EL (cell line): ENCODE measurements around the gene SELENOT.

Experiments used
- DNase-seq: peaks from one replicate; pipeline ENCODE4 v3.0.0-alpha.2; 2016

The SELENOT gene, protein sequence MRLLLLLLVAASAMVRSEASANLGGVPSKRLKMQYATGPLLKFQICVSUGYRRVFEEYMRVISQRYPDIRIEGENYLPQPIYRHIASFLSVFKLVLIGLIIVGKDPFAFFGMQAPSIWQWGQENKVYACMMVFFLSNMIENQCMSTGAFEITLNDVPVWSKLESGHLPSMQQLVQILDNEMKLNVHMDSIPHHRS

DNA sequence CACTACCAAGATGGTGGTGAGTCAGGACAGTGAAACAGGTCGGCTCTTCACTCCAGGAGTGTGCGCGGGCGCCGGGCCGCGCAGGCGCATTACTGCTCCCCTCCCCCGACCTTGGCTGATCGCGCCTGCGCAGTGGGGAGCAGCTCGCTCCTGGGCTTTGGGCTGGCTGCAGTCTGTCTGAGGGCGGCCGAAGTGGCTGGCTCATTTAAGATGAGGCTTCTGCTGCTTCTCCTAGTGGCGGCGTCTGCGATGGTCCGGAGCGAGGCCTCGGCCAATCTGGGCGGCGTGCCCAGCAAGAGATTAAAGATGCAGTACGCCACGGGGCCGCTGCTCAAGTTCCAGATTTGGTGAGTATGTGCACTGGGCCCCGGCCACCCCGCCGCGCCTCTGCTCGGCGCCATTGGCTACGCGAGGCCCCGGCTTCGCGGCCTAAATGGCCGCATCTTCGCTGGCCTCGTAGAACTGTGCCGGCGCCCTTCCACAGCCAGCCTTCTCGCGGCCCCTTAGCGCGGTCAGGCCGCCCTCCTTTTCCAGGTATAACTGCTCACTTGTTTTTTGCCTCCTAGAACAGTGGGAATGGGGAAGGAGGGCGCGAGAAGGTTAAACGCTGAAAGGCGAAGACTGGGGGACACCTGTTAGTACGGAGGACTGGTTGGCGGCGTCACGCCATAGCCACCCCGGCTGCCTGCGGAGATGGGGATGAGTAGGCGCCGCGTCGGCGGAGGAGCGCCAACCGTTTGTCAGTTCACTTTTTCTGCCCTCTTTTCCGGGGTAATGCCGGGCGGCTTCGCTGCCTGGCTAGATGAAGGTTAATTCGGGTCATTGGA, at the start of gene SELENOT:
TSS of gene SELENOT (plus strand) at position 169 of the 827 bp plus-strand sequence. CDS start at position 211, 42 bp downstream.
- peak; percentile 96 for DNase-seq

DNA sequence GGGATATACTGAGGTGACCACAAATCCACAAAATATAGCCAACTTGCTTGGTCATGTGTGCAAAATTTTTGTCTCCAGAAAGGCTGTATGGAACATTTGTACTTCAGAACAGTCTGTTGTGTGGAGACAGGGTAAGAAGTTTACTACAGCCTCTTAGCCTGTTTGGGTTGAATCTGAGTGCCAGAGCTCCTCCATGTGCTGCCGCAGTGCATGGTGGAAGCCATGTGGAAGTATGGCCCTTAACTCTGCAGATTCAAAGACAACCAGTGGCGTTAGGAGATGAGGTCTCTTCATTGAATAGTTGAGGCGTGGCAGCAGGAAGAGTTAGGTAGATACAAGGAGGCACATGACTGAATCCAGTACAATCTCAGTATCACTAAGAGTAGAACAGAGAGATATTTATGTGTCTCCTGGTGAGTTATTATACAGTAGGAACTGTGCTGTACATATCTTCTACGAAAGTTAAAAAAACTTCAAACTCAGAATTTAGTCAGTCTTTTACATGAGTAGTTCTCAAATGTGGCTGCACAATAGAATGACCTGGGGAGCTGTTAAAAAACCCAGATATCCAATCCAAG, 47.2 kb upstream of the SELENOT start:
- no peak for DNase-seq

DNA sequence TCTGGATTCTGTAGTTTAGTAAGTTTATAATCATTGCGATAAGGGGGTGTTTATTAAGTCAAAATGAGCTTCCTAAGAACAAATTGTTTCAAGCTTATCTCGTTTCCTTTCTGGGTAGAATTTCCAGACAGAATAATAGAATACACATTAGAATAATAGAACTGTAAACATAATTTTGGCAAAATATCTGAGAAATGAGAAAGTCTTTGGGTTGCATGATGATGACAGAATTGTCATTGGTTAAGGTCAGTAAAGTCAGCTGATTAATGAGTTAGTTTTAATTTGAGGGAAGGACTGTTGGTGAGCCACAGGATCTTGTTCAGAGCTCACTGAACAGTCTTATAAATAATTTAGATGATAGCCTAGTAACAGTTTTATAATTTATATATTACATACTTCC, 46.3 kb upstream of the SELENOT start:
- DNase-seq: no peak

DNA sequence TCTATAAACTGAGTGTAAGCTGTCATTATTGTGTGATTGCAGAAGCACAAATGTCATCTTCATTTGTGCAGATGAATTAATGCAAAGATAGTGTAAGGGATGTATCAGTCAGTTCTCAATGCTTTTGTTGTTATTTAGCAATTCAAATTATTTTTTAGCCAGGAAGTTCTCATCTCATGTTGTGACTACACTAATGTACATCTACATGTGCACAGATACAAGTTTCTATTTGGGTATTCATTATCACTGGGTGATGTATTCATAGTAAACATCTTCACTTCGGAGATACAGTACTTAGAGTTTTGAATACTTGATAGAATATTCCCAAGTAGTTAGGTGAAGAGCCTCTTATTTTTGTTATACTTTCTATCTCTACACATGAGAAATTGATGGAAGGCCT, 45.4 kb upstream of the SELENOT start:
- no peak for DNase-seq

DNA sequence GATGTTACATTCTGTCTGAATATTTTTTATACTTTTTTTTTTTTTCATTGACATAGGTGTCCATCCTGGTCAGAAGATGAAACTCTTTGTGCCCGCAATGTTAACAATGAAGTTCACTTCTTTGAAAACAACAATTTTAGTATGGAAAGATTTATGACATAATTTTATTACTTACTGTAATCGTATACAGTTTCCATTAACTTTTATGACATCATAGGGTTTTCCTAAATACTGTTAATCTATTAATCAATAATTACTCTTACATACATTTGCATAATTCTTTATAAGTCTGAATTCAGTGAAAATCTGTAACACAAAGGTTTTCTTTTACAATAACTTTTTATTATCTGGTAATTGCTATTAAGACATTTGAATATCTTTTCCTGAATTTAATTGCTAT, 38.9 kb upstream of the SELENOT start:
- DNase-seq: no peak

DNA sequence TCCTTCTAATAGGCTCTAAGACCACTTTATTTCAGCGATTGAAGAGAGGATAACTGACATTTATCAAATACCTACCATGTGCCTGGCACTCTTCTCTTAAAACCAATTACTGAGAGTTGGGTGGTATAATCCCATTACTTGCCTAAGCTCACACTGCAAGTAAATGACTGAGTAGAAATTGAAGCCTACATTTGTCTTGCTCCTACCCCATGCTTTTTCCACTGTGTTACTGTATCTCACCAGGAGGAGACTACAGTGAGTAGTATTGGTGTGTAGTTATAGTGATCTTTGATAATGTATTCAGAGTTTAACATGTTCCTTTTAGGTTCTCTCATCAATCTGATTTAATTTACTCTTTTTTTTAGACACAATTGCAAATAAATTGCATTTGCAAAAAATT, 35.8 kb upstream of the SELENOT start:
- no peak for DNase-seq

DNA sequence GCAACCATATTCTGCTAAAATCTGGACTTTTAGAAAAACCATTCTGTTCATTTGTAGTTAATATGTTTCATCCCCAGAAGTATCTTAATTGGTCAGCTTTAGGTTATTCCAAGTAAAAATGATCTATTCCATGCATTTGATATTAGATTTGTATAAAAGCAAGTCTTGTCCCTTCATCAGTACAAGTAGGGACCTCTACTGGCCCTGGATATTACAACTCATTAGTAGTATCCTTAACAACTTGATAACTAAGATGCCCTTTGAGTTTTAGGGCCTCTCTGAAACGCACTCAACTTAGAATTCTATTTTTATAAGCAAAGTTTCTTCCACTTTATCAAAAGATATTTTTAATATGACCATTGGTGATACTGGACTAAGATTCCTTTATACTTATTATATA, 25.3 kb upstream of the SELENOT start:
- no peak for DNase-seq

DNA sequence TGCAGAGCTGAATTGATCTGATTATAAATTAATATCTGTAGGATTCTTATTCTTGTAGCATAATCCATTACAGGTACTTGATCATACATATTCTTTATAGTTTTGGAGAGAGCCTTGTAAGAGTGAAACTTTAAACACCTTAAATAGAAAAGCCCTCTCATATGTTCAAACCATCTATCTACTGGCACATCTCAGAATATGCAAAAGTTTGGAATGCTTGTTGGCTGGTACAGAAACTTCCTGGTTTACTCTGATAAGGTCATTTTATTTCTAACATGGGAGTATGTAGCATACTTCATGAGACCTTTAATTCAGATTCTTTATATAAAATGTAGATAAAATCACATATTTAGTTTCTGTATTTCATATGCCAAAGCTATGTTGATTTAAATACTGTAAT, 21.9 kb upstream of the SELENOT start:
- DNase-seq: no peak

DNA sequence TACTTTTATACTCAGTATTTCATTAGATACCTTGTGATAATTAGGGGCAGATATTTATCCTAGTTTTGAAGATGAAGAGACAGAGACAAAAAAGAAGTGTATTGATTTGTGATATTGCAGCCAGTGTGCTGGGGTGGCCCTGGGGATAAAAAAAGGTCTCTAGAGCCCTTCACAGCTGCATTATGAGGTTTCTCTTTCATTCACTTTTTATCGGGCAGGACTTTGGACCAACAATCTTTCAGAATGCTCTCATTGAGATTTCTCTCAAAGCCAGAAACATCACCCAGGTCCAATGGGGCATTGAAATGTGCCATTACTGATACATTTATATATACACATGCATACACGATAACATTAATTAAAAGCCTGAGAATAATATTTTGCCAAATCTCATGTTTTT, 20.5 kb upstream of the SELENOT start:
- DNase-seq: no peak

DNA sequence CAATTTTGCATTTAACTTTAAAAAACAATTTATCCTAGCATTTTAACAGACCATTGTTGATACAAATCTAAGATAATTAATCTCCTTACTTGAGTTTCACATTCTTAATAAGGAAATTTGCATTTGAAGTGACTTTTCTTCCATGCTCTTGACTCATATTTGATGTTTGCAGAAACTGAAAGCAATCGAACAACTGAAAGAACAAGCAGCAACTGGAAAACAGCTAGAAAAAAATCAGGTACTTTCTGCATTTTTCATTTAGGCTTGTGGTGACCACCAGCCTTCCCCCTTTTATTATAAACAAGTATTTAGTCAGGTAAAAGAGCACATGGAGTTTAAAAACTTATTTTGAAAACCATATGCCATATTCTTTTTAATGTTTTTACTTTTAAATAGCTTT, 20.1 kb upstream of the SELENOT start:
- DNase-seq: no peak

DNA sequence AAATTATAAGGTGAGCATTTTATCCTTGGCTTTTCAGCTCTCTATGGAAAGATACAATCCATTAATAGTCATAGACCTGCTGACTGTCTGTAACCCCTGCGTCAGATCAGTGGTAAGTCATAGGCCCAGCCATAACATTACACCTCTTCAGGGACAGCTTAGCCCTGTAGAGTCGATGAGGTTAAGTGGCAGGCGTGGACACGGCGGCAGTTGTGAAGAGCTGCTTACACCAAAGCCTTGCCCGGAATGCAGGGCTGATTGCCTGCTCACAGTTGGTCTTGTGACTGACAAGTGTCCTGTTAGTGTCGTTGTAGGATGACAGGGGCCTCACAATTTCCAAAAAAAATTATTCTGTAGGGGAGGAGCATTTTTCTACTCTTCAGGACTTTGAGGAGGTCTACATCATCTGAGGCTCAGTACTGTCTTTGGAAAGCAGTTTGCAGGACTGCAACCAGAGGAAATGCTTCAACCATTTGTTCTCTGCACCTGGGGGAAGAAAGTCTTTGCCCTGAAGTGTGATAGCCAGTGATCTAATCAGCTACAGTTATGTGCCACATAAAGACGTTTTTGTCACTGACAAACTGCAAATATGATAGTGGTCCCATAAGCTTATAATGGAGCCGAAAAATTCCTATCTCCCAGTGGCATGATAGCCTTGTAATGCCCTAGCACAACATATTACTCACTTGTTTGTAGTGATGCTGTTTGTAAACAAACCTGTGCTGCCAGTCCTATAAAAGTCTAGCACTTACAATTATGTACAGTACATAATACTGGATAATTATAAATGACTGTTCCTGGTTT, 14.9 kb upstream of the SELENOT start:
- no peak for DNase-seq

DNA sequence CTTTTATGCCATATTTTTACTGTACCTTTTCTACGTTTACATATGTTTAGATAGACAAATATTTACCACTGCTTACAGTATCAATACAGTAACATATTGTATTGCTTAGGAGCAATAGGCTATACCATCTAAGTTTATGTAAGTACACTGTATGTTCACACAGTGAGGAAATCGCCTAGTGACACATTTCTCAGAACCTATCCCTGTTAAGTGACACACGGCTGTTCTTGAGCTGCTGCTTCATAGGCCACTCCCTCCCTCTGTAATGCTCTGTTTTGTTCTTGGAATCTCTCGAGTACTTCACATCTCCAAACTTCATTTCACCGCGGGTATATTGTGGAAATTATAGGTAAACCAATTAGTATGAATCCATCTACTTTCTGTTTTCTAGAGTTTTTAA, 13.4 kb upstream of the SELENOT start:
- DNase-seq: no peak

DNA sequence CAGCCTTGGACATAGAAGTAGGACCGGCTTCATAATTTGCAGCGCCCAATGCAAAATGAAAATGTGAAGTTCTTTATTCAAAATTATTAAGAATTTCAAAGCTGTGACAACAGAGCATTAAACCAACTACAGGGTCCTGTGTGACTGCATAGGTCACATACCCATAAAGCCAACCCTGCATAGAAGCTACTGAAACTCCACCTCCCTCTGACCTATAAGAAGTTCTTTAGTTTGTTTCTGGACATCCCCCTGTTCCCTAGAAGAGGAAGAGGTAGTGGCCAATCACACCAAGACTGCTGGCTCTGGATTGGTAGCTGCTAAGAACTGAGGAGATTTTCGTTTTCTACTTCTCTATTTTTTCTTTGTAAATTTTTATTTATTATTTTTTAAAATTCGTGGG, 9.0 kb upstream of the SELENOT start:
- no peak for DNase-seq

DNA sequence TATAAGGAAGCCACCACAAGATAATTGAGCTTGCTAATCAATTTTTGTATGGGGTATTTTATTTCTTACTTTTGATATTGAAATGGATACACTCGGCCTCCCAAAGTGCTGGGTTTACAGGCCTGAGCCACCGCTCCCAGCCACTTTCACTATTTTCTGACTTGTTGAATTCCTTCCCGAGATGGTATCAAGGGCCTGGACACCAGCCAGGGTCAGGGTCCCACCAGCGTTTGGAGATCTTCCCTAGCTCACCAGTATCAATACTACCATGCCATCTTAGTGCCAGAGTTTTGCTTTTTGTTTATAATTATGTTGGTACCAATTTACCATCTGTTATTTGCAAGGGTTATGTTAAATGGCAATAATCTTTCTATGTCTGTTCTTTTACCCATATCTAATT, 5.5 kb upstream of the SELENOT start:
- no peak for DNase-seq

DNA sequence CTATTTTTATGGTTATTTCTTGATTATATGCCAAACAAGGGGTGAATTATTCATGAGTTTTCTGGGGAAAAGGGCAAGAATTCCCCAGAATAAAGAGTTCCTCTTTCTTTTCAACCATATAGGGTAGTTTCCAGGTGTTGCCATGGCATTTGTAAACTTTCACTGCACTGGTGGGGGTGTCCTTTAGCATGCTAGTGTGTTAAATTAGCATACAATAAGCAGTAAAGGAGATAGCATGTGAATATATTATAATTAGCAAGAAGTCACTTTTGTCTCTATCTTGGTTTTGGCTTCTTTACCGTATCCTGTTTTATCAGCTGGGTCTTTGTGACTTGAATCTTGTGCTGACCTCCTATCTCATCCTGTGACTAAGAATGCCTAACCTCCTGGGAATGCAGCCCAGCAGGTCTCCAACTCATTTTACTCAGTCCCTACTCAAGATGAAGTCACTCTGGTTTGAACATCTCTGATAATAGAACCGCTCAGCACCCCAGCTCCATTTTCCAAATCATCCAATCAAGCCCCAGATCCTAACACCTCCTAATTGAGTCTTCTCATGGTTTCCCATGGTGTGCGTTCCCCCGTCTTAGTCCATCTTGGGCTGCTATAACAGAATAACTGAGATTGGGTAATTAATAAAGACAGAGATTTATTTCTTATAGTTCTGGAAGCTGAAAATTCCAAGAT, 3.4 kb upstream of the SELENOT start:
- peak; percentile 85 for DNase-seq

DNA sequence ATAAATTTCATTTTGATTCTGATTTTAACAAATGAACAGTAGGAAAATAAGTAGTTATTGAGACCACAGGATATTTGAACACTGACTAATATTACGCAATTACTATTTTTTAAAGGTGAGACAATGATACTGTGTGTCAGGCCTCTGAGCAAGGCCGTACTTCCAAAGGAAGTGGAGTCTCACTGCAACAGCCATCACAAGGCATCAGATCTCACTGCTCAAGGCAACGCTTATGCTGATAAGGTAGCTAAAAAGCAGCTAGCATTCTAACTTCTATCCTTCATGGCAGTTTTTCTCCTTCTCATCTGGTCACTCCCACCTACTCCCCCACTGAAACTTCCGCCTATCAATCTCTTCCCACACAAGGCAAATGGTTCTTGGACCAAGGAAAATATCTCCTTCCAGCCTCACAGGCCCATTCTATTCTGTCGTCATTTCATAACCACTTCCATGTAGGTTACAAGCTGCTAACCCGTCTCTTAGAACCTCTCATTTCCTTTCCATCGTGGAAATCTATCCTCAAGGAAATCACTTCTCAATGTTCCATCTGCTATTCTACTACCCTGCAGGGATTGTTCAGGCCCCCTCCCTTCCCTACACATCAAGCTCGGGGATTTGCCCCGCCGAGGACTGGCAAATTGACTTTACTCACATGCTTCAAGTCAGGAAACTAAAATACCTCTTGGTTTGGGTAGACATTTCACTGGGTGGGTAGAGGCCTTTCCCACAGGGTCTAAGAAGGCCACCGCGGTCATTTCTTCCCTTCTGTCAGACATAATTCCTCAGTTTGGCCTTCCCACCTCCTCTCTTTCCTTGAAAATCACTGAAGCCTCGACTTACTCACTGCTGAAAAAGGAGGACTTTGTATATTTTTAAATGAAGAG, 2.2 kb upstream of the SELENOT start:
- DNase-seq: peak; percentile 23

DNA sequence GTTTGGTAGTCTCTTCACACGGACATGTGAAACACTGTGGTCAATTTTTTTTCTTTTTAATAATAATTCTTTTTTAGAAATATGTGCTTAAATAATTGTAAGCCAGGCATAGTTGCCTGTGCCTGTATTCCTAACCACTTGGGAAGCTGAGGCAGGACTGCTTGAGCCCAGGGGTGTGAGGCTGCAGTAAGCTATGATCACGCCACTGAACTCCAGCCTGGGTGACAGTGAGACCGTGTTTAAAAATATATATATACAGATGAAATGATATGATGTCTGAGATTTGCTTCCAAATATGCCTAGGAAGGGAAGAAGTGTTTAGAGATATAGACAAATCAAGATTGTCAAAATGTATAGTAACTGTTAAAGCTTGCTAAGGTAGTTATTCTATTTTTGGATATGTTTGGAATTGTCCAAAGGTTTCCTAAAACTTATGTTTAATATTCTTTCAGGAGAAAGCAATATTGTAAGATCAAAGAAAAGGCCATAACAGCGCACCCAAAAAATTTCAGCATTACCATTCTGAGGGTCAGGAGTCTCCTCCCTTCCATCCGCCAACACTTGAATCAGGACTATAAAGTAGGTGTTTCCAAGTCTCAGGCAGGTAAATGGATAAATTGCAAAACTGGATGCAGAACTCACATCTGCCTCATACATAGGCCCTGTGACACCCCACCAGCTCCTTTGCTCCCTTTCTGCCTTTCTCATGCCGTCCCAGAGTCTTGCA, 532 bp upstream of the SELENOT start:
- DNase-seq: no peak

DNA sequence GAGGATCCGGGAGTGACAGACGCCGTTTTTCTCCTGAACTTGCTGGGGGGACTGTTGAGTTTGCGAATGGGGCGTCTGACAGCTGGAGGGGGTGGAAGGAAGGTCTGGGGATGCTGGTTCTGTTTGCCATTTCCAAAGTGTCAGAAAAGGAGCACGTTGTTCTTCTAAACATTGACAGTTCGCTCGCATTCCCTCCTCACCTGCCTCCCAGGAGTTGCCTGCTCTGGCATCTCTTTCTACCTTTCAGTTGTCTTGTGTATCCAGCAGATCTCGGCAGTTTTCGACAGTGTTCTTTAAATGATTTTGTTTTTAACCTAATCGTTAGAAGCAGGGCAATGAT, 829 bp downstream of the SELENOT start:
- no peak for DNase-seq

DNA sequence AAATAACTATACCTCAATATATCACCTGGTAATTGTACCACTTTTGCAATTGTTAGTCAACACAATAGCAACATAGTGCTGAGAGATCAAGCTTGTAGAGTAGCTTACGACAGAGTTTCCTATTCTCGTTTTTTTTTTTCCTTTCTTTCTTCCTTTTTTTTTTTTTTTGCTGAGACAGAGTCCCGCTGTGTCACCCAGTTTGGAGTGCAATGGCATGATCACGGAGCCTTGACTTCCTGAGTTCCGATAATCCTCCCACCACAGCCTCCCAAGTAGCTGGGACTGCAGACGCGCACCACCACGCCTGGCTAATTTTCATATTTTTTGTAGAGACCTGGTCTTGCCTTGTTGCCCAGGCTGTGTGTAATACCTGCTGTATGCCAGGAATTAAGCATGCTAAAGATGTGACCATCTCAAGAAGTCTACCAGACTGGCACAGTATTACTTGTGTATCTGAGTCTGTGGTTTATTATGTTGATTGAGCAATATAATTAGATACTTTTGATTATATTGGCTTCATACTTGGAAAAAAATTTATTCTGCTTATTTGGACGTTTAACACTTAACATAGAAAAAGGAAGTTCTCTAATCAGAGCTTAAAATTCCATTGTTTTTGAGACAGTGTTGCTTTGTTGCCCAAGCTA, 3.0 kb downstream of the SELENOT start:
- no peak for DNase-seq

DNA sequence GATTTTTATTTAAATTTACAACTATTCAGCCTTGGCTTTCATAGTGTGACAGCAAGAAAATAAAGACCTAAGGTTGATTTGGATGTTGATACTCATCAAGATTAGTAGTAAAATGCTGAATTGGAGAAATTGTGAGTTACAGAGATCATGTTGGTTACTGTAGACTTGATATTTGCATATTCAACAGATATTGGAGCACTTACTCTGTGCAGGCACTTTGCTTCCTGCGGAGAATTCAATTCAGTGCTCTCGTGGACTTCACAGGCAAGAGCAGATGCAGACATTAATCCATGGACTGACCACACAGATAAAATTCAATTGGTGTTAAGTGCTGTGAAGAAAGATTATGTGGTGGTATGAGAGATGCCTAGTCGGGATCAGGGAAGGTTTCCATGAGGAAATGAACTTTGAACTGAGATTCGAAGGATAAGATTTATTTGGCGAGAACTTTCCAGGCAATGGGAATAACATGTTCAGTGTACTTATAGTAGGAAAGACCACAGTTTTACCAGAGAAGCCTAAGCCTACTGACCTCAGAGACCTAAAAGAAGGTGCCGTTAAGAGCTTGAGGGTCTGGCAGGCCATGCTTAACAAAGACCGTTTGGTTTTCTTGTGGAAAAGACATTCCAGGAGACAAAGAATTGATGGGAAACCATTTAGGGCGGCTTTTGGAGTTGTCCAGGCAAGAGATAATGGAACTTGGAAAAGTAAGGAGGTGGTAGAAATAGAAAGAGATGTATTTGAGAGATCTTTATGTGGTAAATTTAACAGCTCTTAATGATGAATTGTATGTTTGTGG, 4.3 kb downstream of the SELENOT start:
- no peak for DNase-seq
